K562 (cell line): ENCODE data around the gene RSF1. TPM values are rescaled to one million over a fixed set of nuclear protein-coding genes. Genes with fewer than 3 reads are reported as not detected.

Source experiments
- BMI1 ChIP-seq: fragments of 150-350 bp; IDR thresholded peaks from 2 replicates; pipeline ENCODE4 v1.6.1; 2014; ENCODE audit warnings: low read length
- EGR1 ChIP-seq: fragments of 450-650 bp; conservative IDR thresholded peaks from 2 replicates; pipeline ENCODE4 v1.6.1; 2017; ENCODE audit warnings: mild to moderate bottlenecking
- EZH2 ChIP-seq: IDR thresholded peaks from 2 replicates; pipeline ENCODE4 v1.6.1; 2012; ENCODE audit warnings: low read depth, mild to moderate bottlenecking, inconsistent platforms, low read length, borderline replicate concordance
- HDAC1 ChIP-seq, 2 experiments: fragments of 450-650 bp; IDR thresholded peaks; 2 replicates each; pipeline ENCODE4 v1.6.1; 2016 to 2017; ENCODE audit warnings: inconsistent platforms in 1 of 2, mild to moderate bottlenecking in 1 of 2, moderate library complexity in 1 of 2
- HDAC2 ChIP-seq: fragments of 450-650 bp; IDR thresholded peaks from 2 replicates; pipeline ENCODE4 v1.6.1; 2016; ENCODE audit warnings: mild to moderate bottlenecking
- HMGN3 ChIP-seq: IDR thresholded peaks from 2 replicates; pipeline ENCODE4 v1.6.1; 2011; ENCODE audit warnings: borderline replicate concordance, low read depth, mild to moderate bottlenecking, mixed read lengths, low read length; ENCODE audit not compliant: insufficient read length; ENCODE audit errors: extremely low read depth
- IRF1 ChIP-seq: sonication (generic); formaldehyde crosslinking; IDR thresholded peaks from 2 replicates; pipeline ENCODE4 v1.8.0; 2022; ENCODE audit warnings: missing genetic modification reagents, mild to moderate bottlenecking, borderline replicate concordance
- MAFK ChIP-seq: IDR thresholded peaks from 2 replicates; pipeline ENCODE4 v1.6.1; 2011; ENCODE audit warnings: low read length, improper control_type of control experiment
- MLX ChIP-seq, 2 experiments: fragments of 450-650 bp in 1 of 2; sonication (generic) in 1 of 2; formaldehyde crosslinking; conservative IDR thresholded peaks; 2 replicates each; pipeline versions ENCODE4 v1.4.0 to v1.8.1; 2020 to 2022; ENCODE audit warnings: mild to moderate bottlenecking in 1 of 2, missing genetic modification reagents in 1 of 2
- NEUROD1 ChIP-seq: fragments of 150-350 bp; IDR thresholded peaks from 2 replicates; pipeline ENCODE4 v1.6.1; 2014; ENCODE audit warnings: borderline replicate concordance, low read length, low read depth; ENCODE audit not compliant: partially characterized antibody
- TFAM ChIP-seq: fragments of 250-450 bp; sonication (Bioruptor Pico); conservative IDR thresholded peaks from 2 replicates; pipeline ENCODE4 v1.5.0; 2021; ENCODE audit warnings: mild to moderate bottlenecking, moderate library complexity
- ZBTB1 ChIP-seq: sonication (generic); formaldehyde crosslinking; IDR thresholded peaks from 2 replicates; pipeline ENCODE4 v1.8.1; 2023; ENCODE audit warnings: missing genetic modification reagents, low read depth, mild to moderate bottlenecking, borderline replicate concordance
- polyA plus RNA-seq, 8 experiments: library from polyadenylated mRNA; depleted of rRNA in 4 of 8; stranded (reverse) in 5 of 8; unstranded in 3 of 8; fragments of >200 nt; fragmentation: Nextera tagmentation in 2 of 8; fragmentation: Illumina TruSeq in 1 of 8; extraction: Ambion mirVana in 2 of 8; extraction: Trizol in 1 of 8; gene quantifications; 2 replicates each; pipeline versions ENCODE4 v1.2.1 to v1.2.3, GENCODE V29; 2011 to 2014; ENCODE audit warnings: inconsistent platforms in 1 of 8, missing spikeins in 1 of 8
- total RNA-seq, 7 experiments: library from RNA; depleted of rRNA in 6 of 7; stranded (reverse); fragments of >200 nt in 6 of 7; fragmentation: Illumina TruSeq in 2 of 7; extraction: Trizol in 2 of 7; gene quantifications; 2 replicates each; pipeline versions ENCODE4 v1.2.1 to v1.2.3, GENCODE V29; 2011 to 2021; ENCODE audit warnings: low replicate concordance in 1 of 7
- TF ChIP-seq, protein P1 (sequence below): sonication (generic); formaldehyde crosslinking; IDR thresholded peaks from 2 replicates; pipeline ENCODE4 v1.8.1; 2022; ENCODE audit warnings: missing genetic modification reagents
- TF ChIP-seq, protein P2 (sequence below): fragments of 250-450 bp; sonication (Bioruptor Pico); IDR thresholded peaks from 2 replicates; pipeline ENCODE4 v1.5.0; 2021

The RSF1 gene
- total and polyA plus RNA-seq, 9 of the 15 experiments (the other 6 are each of a cell fraction or from before 2014, with no cell fraction given) = 9.7 to 63.6 (median 42.8) TPM

DNA sequence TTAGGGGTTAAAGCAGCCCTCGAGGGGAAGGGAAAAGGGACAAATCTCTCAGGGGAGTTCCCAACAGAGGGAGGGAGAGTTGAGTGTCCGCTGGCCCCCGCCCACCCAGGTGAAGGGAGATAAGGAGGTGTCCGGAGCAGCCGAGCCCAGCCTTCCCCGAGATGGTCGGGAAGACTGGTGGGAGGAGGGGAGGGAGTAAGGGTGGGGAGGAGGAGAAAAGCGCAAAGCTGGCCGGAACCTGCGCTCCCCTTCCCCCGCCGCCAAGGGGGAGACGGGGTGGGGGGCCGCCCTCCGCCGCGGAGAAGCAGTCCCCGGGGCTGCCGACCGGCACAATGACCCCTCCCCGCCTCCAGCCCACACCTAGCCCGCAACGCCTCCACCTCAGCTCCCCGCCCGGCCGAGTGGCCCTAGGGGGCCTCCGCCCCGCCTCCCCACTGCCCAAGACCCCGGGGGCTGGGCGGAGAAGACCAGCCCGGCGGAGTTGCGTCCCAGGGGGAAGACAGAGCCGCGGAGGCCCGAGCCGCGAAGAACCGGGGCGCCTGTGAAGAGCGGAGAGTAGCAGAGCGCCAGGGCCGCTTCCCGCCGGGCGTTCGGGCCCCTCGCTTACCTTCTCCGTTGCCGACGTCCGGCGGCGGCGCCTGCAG is 479 bp downstream of the RSF1 start (continued):
- peak; percentile 42 for TF ChIP-seq NEUROD1
- no peak for TF ChIP-seq MLX (CRISPR knock-in tag; conservative IDR thresholded peaks at IDR 0.05)
- peak; percentile 30 for TF ChIP-seq HMGN3
- TF ChIP-seq ZBTB1 (CRISPR knock-in tag) = peak; percentile 65; the same call in 1 of the 2 replicates
- TF ChIP-seq, protein P1, sequence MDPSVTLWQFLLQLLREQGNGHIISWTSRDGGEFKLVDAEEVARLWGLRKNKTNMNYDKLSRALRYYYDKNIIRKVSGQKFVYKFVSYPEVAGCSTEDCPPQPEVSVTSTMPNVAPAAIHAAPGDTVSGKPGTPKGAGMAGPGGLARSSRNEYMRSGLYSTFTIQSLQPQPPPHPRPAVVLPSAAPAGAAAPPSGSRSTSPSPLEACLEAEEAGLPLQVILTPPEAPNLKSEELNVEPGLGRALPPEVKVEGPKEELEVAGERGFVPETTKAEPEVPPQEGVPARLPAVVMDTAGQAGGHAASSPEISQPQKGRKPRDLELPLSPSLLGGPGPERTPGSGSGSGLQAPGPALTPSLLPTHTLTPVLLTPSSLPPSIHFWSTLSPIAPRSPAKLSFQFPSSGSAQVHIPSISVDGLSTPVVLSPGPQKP (CRISPR knock-in tag) = no peak
- no peak for TF ChIP-seq TFAM (CRISPR knock-in tag)
- TF ChIP-seq EZH2 = no peak
- TF ChIP-seq IRF1 (CRISPR knock-in tag) = no peak
- no peak for TF ChIP-seq BMI1
- peak; percentile 76 for TF ChIP-seq EGR1
- TF ChIP-seq HDAC2 = 0 out of 2 replicates have a peak, but pooled peaks have one; percentile 45
- TF ChIP-seq HDAC1 (IDR thresholded peaks at IDR 0.05) = 0 out of 4 replicates have a peak, but pooled peaks of 1 of the 2 experiments have one; percentile 62
- TF ChIP-seq, protein P2, sequence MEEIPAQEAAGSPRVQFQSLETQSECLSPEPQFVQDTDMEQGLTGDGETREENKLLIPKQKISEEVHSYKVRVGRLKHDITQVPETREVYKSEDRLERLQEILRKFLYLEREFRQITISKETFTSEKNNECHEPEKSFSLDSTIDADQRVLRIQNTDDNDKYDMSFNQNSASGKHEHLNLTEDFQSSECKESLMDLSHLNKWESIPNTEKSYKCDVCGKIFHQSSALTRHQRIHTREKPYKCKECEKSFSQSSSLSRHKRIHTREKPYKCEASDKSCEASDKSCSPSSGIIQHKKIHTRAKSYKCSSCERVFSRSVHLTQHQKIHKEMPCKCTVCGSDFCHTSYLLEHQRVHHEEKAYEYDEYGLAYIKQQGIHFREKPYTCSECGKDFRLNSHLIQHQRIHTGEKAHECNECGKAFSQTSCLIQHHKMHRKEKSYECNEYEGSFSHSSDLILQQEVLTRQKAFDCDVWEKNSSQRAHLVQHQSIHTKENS = no peak
- no peak for TF ChIP-seq MAFK
